LNCaP clone FGC (cell line): ENCODE measurements around the gene LDLRAD3.

ENCODE experiments used
- DNase-seq: peaks from one replicate; pipeline ENCODE4 v3.0.0-alpha.2; 2011; ENCODE audit warnings: low read depth
- H3K4me3 ChIP-seq: 2 replicates; pipeline ENCODE4 v1.5.1; 2011; ENCODE audit warnings: mild to moderate bottlenecking, low read depth, low read length, control low read depth
- CTCF ChIP-seq: IDR thresholded peaks from 2 replicates; pipeline ENCODE4 v1.5.1; 2012; ENCODE audit warnings: mild to moderate bottlenecking; ENCODE audit not compliant: control insufficient read depth, insufficient read depth; ENCODE audit errors: extremely low read depth

Gene LDLRAD3

DNA sequence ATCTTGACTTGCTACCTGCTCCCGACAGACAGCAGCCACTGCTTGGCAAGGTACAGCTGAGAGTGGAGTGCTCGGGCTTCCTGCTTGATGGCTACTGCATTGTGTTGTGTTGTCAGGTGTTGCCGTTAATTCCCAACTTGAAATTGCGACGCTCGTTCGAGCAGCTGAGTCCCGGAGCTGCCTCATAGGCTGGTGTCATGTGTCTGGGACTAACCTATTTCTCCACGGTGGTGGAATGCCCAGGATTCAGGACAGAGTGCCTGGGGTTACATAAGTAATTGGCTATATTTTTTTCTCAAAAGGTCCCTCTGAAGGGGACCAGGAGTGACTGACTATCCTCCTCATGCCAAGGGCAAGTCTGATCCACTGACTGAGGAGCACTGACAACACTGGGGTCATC, 326.8 kb downstream of the LDLRAD3 start:
- H3K4me3 ChIP-seq = no peak overlapping the region
- TF ChIP-seq CTCF = no peak
- DNase-seq = no peak

GRCh38 chr11:36271794-36272407, 328.0 kb downstream of the LDLRAD3 start:
- no peak overlapping the region for H3K4me3 ChIP-seq
- TF ChIP-seq CTCF = no peak
- DNase-seq = peak; percentile 52

GRCh38 chr11:36273110-36273509, 329.2 kb downstream of the LDLRAD3 start:
- DNase-seq = no peak
- H3K4me3 ChIP-seq = no peak overlapping the region
- TF ChIP-seq CTCF = no peak

DNA sequence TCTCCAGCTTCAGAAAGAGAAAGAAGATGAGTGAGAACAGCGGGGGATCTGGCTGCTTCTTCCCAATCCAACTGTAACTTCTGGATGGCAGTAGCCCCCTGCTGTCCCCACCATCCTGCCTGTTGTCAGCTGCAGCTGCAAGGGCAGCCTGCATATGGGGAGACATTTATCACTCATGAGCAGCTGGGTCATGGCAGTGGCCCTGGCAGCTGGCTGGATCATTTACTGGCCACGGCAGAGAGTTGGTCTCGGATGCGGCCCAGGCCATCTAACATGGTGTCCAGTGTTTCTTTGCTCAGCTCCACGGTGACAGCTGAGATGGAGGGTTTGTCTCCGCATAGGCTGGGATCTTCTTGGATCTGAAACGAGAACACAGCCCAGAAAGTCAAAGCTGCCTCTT, 330.6 kb downstream of the LDLRAD3 start:
- DNase-seq = no peak
- no peak for TF ChIP-seq CTCF
- H3K4me3 ChIP-seq = no peak overlapping the region

DNA sequence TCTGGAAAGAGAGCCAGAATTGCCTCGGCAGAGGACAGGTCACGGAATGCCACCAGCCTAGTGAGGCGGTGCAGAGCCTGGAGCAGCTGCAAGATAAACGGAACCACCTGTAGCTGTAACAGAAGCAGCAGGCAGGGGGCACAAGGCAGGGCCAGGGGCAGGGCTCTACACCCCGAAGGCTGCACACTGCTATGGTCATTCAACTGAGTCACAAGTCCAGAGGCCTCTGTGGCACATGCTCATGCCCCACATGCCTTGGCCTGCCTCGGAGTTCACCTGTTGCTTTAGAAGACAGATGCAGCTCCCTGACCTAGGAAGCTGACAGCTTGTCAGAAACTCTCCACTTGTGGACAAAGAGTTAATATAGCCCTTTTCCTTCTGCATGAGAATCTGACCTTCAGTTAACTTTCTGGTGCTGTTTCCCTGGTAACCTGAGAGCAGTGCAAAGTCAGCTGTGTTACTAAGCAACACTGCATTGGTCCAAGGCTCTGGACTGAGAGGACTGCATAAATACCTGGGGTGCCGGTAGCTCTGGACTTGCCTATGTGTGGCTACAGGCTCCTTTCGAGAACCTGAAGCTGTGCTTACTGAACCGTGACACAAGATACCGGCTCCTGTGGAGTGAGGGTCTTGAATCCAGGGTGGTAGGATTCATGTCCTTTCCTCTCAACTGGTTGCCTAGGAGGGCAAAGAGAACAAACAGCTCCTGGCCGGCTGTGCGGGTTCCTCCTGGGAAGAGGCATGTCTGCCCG, 334.8 kb downstream of the LDLRAD3 start:
- TF ChIP-seq CTCF = no peak
- H3K4me3 ChIP-seq = no peak overlapping the region
- DNase-seq = no peak

DNA sequence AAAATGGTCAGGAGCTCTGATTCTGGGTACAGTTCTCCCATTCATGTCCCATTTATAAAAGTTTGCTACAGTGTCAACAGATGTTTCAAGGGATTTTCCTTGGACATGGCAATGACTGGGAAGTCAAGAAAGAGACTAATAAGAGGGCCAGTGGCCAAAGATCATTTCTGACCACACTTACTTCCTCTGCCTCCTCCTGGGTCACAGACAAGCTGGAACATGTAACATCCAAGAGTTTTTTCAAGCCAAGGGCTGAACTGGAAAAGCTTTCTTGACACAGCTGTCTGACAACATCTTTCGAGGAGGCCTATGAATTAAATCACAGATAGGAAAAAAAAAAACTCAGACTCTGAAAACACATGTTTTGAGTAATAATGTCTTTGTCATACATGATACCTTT, 336.7 kb downstream of the LDLRAD3 start:
- no peak for TF ChIP-seq CTCF
- no peak for DNase-seq
- H3K4me3 ChIP-seq = no peak overlapping the region
